ENCODE measurements around the gene NLGN4X.

The NLGN4X gene

DNA sequence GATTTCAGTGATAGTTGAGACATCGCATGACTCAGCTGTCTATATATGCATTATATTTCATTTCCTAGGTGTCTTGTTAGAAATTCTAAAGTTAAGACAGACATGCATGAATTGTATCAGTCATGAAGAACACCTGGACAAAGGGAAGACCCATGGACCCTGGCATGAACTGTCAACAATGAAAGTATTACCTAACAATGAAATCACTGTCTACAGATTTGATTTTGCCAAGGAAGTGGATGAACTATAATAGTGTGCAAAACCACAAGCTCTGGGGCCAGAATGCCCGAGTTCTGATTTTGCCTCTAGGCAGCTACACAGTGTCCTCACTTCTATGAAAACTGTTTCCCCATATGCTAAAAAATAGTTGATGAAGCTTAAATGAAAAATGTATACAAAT, 386.1 kb downstream of the NLGN4X start:
- no peak for DNase-seq
